ENCODE data around the gene ANXA11. TPM values are rescaled to one million over a fixed set of nuclear protein-coding genes. Genes with fewer than 3 reads are reported as not detected.
"Not testable (repeated sequence)": the region's sequence is repeated elsewhere in the genome, so short reads cannot be mapped to it uniquely, and the experiment has no call there.

The ANXA11 gene
- total RNA-seq, 1 donor from 2014 or later, result 405 TPM

GRCh38 chr10:80157561-80157960 is 47.8 kb downstream of the ANXA11 start:
- intact Hi-C loops (cut with micrococcal nuclease), result loop anchor here (5.0 kb wide), 1 partner anchor 50 kb away; the partner anchor contains the start of gene ANXA11
- DNase-seq, result no peak
- ATAC-seq, result no peak

- ATAC-seq, result no peak
- DNase-seq, result no peak
- intact Hi-C loops (cut with micrococcal nuclease), result loop anchor here (5.0 kb wide), 1 partner anchor 51 kb away; the partner anchor contains the start of gene ANXA11
Observed at GRCh38 chr10:80156216-80156615, 49.1 kb downstream of the ANXA11 start.

- intact Hi-C loops (cut with micrococcal nuclease), result loop anchor here (5.0 kb wide), 1 partner anchor 52 kb away; the partner anchor contains the start of gene ANXA11
Observed at GRCh38 chr10:80155696-80156215, 49.6 kb downstream of the ANXA11 start.

DNA sequence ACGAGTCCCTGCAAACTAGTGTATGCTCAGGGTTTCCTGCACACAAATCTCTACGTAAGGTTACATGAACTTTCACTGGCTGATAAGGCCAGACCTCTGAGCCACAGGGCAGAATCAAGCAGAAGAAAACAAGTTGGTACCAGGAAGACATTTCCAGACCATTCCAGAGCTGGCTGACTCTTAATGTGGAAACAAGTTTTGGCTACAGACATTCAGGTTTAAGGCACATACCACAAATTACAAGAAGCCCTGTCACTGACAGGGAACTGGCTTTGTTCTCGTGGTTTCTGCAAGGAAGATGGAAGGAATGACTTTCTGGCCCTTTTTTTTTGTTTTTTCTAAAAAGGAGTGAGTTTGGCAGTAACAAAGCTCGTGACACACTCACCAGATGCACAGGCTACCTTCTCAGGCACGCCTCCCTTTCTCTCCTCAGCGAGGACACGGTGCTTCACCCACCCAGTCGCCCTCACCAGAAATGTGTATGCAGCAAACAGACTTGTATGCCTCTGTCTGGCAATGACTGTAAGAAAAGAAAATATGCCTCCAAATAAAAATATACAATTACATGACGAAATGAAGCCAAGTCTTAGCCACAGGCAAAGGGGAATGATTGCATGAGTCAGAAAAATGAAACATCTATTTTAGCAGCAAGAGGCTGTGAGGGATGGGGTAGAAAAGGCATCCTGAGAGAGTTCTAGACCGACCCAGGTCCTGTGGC is 50.2 kb downstream of the ANXA11 start:
- no peak for DNase-seq
- intact Hi-C loops (cut with micrococcal nuclease), result loop anchor here (5.0 kb wide), 1 partner anchor 52 kb away; the partner anchor contains the start of gene ANXA11
- ATAC-seq, result no peak

More at GRCh38 chr10:80155696-80156215, 49.6 kb downstream of the ANXA11 start:
- ATAC-seq, result no peak
- DNase-seq, result no peak

- intact Hi-C loops (cut with micrococcal nuclease), result no loop called here
- ATAC-seq (no peak), DNase-seq (no peak)
Observed at GRCh38 chr10:80154626-80154977, 50.7 kb downstream of the ANXA11 start.

DNA sequence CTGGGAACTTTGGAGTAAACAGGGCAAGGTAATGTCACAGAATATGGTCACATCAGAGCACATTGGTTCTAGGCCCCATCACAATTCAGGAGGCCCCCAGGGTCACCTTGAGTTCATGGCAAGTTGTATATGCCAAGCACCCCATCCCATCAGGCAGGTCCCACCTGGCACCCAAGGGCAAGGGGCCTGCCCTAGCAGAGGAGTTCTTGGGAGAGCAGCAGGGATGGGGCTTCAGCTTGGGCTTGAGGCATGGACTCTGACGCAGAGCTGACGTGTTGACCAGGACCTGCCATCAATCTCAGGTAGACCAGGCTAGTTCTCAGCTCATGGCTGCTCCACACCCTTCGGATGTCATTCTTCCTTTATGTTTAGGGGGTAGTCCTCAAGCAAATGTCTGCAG is 51.9 kb downstream of the ANXA11 start:
- DNase-seq (no peak), ATAC-seq (no peak)
- intact Hi-C loops (cut with micrococcal nuclease), result no loop called here

DNA sequence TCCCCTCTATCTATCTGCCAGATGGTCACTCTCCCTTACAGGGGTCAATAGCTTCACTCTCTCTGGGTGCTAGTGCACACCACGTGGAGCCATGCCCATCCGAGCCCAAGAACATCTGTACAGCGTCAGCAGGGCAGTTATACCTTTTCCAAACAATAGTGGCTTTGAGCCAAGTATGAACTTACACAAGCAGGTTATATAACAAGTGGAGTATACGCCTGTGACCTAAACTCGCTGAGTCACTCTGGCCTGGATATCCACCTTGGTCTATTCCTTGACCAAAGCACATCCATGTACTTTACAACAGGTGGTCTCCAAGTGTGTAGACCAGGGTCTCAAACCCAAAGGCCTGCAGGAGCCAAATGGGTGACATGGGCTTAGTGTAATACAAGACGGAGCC is 52.5 kb downstream of the ANXA11 start:
- ATAC-seq, result no peak
- intact Hi-C loops (cut with micrococcal nuclease), result no loop called here

GRCh38 chr10:80150172-80150571 is 55.2 kb downstream of the ANXA11 start:
- DNase-seq, result no peak
- ATAC-seq, result no peak
- intact Hi-C loops (cut with micrococcal nuclease), result no loop called here

More for the DNA sequence above, 52.5 kb downstream of the ANXA11 start:
- DNase-seq, result no peak

- intact Hi-C loops (cut with micrococcal nuclease), result no loop called here
- DNase-seq, result no peak
- no peak for ATAC-seq
Observed at GRCh38 chr10:80149123-80149522, 56.2 kb downstream of the ANXA11 start.

GRCh38 chr10:80148166-80148805 is 57.1 kb downstream of the ANXA11 start:
- DNase-seq (no peak), ATAC-seq (no peak)
- intact Hi-C loops (cut with micrococcal nuclease), result no loop called here

- ATAC-seq, result no peak
- no peak for DNase-seq
- intact Hi-C loops (cut with micrococcal nuclease), result no loop called here
Observed at GRCh38 chr10:80146918-80147317, 58.4 kb downstream of the ANXA11 start.

DNA sequence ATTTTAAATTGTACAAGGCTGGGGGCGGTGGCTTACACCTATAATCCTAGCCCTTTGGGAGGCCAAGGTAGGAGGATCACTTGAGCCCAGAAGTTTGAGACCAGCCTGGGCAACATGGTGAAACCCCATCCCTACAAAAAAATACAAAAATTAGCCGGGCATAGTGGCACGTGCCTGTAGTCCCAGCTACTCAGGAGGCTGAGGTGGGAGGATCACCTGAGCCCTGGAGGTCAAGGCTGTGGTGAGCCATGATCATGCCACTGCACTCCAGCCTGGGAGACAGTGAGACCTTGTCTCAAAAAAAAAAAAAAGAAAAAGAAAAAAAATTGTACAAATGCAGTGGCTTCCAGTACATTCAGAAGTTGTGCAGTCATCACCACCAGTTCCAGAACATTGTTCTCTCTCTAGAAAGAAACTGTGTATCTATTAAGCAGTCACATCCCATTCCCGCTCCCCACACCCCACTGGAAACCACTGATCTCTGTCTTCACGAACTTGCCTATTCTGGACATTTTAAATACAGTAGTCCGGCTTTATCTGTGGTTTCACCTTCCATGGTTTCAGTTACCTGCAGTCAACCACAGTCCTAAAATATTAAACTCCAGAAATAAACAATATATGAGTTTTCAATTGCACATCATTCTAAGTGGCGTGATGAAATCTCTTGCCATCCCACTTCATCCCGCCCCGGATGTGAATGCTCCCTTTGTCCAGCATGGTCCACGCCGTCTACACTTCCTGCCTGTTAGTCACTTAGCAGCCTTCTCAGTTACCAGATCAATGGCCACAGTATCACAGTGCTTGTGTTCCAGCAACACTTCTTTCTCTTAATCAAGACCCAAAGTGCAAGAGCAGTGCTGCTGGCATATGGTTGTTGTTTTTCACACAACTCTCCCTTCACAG is 59.7 kb downstream of the ANXA11 start:
- intact Hi-C loops (cut with micrococcal nuclease), result not testable (repeated sequence)
- DNase-seq (peak; percentile 49), ATAC-seq (peak; percentile 33)

DNA sequence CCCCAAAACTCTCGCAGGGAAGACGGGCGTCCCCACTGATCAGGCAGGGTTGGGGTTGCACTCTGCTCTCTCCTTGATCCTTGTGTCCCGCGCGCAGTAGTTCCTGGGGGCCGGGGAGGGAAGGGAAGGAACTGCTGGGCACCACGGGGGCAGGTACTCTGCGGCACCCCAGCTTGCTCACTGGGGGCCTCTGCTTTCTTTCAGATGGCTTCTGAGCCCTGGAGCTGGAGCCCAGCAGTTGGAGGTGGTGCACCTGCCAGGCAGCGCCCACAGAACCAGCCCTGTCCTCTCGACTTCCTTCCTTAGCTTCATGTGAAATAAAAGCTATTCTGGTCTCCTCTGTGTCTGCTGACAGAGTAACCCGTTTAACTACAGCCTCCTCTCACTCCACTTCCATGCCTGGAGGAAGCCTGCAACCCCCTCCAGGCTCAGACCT is 60.6 kb downstream of the ANXA11 start:
- intact Hi-C loops (cut with micrococcal nuclease), result loop anchor here (5.0 kb wide), 1 partner anchor 78 kb away; no protein-coding TSS in a partner anchor
- DNase-seq (no peak), ATAC-seq (peak; percentile 13)

GRCh38 chr10:80144067-80144695 is 61.2 kb downstream of the ANXA11 start:
- DNase-seq (peak; percentile 55), ATAC-seq (peak; percentile 47)
- intact Hi-C loops (cut with micrococcal nuclease), result loop anchor here (5.0 kb wide), 1 partner anchor 78 kb away; no protein-coding TSS in a partner anchor

- no peak for DNase-seq
- no peak for ATAC-seq
- intact Hi-C loops (cut with micrococcal nuclease), result loop anchor here (5.0 kb wide), 1 partner anchor 80 kb away; no protein-coding TSS in a partner anchor
Observed at GRCh38 chr10:80141696-80142460, 63.5 kb downstream of the ANXA11 start.

GRCh38 chr10:80140251-80140650 is 65.1 kb downstream of the ANXA11 start:
- DNase-seq (no peak), ATAC-seq (no peak)
- intact Hi-C loops (cut with micrococcal nuclease), result loop anchor here (5.0 kb wide), 1 partner anchor 82 kb away; no protein-coding TSS in a partner anchor

DNA sequence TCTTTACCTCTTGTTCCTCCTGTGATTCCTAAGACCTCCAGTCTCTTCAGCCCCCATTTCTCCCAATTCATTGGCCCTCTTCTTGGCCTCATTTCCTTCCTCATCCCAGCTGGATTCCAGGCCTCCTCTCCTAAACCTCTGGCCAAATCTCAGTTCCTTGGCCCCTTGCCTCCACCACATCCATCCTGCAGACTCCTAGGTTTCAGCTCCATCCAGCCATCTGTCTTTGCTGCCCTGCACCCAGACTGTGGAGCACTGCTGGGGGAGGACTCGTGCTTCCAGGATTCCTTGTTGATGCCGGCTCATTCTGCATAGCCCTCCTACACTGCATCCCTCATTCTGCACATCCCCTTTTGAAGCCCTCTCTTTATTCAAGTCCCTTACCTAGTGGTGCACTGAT is 66.1 kb downstream of the ANXA11 start:
- no peak for DNase-seq
- no peak for ATAC-seq
- intact Hi-C loops (cut with micrococcal nuclease), result no loop called here

- intact Hi-C loops (cut with micrococcal nuclease), result no loop called here
- DNase-seq, result no peak
Observed at GRCh38 chr10:80137920-80138319, 67.4 kb downstream of the ANXA11 start.

More at GRCh38 chr10:80137920-80138319, 67.4 kb downstream of the ANXA11 start:
- ATAC-seq, result no peak
